PC-3 (cell line): Measurements from ENCODE around the gene ZNRF2.

Experiments used
- CTCF ChIP-seq: fragments of 300-600 bp; sonication (generic); conservative IDR thresholded peaks from 2 replicates; pipeline ENCODE4 v1.5.1; 2017; ENCODE audit warnings: antibody characterized with exemption, low read depth, mild to moderate bottlenecking, low read length
- EZH2 ChIP-seq: fragments of 300-600 bp; sonication (generic); IDR thresholded peaks from one replicate; pipeline ENCODE4 v1.6.1; 2017; ENCODE audit warnings: antibody characterized with exemption, mild to moderate bottlenecking, low read length; ENCODE audit not compliant: unreplicated experiment
- EZH2phosphoT487 ChIP-seq: fragments of 300-600 bp; sonication (generic); IDR thresholded peaks from 2 replicates; pipeline ENCODE4 v1.6.1; 2018; ENCODE audit warnings: mild to moderate bottlenecking, antibody characterized with exemption, low read length, borderline replicate concordance

- no peak for TF ChIP-seq CTCF
- TF ChIP-seq EZH2: no peak
- TF ChIP-seq EZH2phosphoT487: no peak
Observed at GRCh38 chr7:30363778-30364563, 79.6 kb downstream of the ZNRF2 start.
